WTC11 (cell line): Measurements from ENCODE around the gene OVOL2.

Experiments used
- AR ChIP-seq: fragments of 250-450 bp; sonication (Bioruptor Pico); IDR thresholded peaks from 2 replicates; pipeline ENCODE4 v1.9.0; 2021; ENCODE audit warnings: mild to moderate bottlenecking
- IRF2 ChIP-seq: sonication (generic); formaldehyde crosslinking; IDR thresholded peaks from 2 replicates; pipeline ENCODE4 v1.8.0; 2022; ENCODE audit warnings: low read depth, missing genetic modification reagents, borderline replicate concordance
- JUN ChIP-seq: sonication (generic); formaldehyde crosslinking; IDR thresholded peaks from 2 replicates; pipeline ENCODE4 v1.8.0; 2023; ENCODE audit warnings: mild to moderate bottlenecking, missing genetic modification reagents
- TEAD4 ChIP-seq: sonication (generic); formaldehyde crosslinking; IDR thresholded peaks from 2 replicates; pipeline ENCODE4 v1.8.0; 2022; ENCODE audit warnings: mild to moderate bottlenecking, missing genetic modification reagents
- TF ChIP-seq, protein P1 (sequence below): fragments of 200-600 bp; IDR thresholded peaks from 2 replicates; pipeline ENCODE4 v1.8.0; 2022; ENCODE audit warnings: antibody characterized with exemption

- TF ChIP-seq, protein P1, sequence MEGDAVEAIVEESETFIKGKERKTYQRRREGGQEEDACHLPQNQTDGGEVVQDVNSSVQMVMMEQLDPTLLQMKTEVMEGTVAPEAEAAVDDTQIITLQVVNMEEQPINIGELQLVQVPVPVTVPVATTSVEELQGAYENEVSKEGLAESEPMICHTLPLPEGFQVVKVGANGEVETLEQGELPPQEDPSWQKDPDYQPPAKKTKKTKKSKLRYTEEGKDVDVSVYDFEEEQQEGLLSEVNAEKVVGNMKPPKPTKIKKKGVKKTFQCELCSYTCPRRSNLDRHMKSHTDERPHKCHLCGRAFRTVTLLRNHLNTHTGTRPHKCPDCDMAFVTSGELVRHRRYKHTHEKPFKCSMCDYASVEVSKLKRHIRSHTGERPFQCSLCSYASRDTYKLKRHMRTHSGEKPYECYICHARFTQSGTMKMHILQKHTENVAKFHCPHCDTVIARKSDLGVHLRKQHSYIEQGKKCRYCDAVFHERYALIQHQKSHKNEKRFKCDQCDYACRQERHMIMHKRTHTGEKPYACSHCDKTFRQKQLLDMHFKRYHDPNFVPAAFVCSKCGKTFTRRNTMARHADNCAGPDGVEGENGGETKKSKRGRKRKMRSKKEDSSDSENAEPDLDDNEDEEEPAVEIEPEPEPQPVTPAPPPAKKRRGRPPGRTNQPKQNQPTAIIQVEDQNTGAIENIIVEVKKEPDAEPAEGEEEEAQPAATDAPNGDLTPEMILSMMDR: no peak
- TF ChIP-seq JUN (CRISPR knock-in tag): no peak
- TF ChIP-seq IRF2: no peak
- TF ChIP-seq AR (CRISPR knock-in tag): no peak
- no peak for TF ChIP-seq TEAD4 (CRISPR knock-in tag)
Observed at GRCh38 chr20:18091623-18092022, 33.9 kb upstream of the OVOL2 start.
